Putamen (tissue), 1 donor: ENCODE measurements around the gene ACSS2.
A peak's percentile ranks its signal among the peaks of the same experiment; 100 is the strongest.
"Not testable (repeated sequence)": the region's sequence is repeated elsewhere in the genome, so short reads cannot be mapped to it uniquely, and the experiment has no call there.

Experiments
- DNase-seq: peaks from one replicate; pipeline ENCODE4 v3.0.0-alpha.2; 2016; ENCODE audit warnings: low spot score

ACSS2 gene

DNA sequence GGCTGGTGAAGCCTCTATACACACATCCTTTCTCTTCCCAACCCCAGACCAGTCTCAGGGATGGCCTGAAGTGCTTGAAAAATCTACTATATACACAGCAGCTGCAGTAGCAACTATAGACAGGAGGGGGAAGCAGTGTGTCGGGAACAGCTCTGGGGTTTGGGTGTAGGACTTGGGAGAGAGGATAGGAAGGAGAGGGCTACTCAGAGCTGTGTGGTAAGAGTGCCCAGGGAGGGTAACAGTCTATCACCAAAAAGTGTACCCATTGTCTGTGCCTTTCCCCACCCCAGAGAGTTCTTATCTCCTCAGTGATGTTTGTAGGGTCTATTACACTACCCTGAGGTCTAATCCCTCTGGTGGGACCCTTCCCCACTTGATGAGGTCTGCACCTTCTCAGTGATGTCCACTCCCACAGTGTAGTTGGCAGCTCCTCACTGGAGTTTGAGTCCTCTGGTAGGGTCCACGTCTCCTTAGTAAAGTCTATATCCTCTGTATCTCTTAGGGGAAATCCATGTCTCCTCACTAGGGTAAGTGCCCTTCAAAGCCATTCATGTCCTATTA lies 2.2 kb upstream of the ACSS2 start:
- DNase-seq = peak; percentile 86

DNA sequence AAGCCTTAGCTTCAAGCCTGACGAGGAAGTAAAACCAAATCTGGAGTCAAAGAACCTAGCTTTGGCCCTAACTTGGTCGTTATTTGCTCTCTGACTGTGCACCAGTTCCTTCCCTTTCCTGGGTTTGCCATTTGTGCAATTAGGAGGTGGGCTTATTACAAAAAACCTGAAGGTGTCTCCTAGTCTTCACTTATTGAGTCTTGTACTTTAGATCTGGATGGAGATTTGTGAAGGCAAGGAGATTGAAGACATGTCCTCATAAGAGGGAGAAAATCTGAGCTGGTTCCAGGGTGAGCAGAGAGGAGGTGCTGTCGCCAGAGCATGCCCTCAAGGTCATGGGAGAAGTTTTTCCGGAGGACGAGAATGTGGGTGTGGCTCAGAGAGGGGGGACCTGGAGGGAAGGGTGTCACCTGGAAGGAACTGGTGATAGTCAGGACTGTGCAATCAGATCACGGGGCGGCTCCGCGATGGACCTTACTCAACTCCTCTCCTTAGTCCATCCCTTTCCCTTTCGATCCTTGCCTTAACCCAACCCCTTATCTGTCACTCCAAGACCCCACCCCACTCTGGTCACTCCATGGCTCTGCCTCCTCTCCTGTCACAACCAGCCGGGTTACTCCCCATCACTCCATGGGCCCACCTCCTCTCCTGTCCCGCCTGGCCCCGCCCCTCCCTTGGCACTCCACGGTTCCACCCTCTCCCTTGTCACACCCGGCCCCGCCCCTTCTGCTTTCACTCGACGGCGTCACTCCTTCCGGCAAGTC lies 588 bp upstream of the ACSS2 start:
- no peak for DNase-seq

DNA sequence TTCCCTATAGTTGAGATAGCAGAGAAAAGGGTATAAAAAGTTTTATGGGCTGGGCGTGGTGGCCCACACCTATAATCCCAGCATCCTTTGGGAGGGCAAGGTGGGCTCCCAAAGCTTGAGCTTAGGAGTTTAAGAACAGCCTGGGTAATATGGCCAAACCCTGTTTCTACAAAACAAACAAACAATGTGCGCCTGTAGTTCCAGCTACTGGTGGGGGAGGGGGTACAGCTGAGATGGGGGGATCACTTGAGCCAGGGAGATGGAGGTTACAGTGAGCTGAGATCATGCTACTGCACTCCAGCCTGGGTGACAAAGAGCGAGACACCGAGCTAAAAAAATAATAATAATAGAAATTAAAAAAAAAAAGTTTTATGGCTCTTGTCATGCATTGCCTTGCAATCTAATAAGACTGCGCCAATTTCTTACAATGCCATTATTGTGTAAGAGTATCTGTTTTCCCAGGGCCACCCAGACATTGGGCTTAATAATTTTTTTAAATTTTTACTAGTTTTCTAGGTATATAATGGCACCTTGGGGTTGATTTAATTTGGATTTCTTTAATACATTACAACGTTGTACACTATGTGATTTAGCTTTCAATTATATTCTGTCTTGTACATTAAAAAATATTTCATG lies 3.9 kb downstream of the ACSS2 start:
- peak; percentile 68 for DNase-seq

DNA sequence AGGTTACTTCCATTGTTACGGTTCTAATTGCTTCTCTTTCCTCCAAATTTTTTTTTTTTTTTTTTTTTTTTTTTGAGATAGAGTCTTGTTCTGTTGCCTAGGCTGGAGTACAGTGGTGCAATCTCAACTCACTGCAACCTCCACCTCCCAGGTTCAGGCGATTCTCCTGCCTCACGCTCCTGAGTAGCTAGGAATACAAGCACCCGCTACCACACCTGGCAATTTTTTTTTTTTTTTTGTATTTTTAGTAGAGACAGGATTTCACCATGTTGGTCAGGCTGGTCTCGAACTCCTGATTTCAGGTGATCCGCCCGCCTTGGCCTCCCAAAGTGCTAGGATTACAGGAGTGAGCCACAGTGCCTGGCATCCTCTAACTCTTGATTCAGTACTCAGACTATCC lies 4.6 kb downstream of the ACSS2 start:
- DNase-seq = not testable (repeated sequence)

DNA sequence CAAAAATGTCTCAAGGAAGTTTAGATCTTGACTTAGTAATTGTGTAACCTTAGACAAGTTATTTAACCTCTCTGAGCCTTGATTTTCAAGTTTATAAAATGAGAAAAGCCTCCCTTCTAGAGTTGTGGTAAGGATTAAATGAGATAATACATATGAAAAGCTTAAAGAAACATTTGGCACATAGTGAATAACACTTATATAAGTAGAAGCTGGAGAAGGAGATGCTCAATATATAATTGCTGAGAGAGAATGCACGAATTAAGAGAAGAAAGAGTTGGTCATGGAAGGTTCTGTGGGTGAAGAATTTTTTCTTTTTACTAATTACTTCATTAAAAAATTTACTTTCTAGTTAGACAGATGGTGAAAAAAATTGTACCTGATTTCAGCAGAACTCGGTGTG lies 5.3 kb downstream of the ACSS2 start:
- no peak for DNase-seq

DNA sequence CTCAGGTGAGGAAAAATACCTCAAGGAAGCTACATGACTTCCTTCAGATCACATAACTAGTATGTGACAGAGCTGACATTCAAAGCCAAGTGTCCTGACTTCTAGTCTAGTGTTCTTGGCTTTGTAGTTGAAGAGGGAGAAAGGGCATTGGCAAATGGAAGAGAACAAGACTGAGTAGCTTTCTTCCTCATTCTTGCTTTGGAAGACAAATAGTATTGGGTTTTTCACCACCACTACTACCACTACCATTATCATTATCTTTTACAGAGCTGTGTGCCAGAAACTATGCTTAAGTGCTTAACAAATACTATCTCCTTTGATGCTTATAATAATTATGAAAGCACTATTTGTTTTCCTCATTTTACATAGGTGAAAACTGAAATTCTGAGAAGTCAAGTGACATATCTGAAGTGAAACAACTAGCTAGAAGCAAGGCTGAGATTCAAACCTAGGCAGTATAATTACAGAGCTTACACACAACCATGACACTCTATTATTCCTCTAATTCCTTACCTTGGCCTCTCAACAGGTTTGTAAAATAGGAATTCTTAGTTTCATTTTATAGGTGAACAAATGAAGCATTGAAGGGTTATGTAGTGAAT lies 6.8 kb downstream of the ACSS2 start:
- DNase-seq = no peak

DNA sequence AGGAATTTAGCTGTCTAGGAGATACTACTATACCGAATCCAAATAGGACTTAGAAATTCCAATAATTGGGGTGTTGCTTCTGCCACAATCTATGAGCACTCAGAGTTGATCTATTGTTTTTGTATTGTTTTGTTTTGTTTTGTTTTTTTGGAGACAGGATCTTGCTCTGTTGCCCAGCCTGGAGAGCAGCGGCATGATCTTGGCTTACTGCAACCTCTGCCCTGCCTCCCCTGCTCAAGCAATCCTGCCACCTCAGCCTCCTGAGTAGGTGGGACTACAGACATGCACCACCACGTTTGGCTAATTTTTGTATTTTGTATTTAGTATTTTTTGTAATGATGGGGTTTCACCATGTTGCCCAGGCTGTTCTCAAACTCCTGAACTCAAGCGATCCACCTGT lies 7.4 kb downstream of the ACSS2 start:
- no peak for DNase-seq

DNA sequence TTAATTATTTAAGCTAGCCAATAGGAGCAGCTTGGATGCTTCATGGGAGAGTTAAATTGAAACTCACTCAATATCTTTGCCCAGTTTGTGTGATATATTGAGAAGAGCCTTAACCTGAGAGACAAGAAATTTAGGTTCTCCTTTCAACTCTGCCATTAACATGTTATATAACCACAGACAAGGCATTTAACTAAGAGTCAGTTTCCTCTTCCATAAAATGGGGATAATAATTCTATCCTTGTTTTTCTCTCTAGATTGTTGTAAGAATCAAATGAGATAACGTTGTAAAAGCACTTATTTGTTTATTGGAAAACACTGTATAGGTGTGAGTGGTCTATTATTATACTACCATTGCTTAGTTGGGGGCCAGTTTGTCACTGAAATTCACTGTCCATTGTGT lies 7.8 kb downstream of the ACSS2 start:
- DNase-seq = no peak

DNA sequence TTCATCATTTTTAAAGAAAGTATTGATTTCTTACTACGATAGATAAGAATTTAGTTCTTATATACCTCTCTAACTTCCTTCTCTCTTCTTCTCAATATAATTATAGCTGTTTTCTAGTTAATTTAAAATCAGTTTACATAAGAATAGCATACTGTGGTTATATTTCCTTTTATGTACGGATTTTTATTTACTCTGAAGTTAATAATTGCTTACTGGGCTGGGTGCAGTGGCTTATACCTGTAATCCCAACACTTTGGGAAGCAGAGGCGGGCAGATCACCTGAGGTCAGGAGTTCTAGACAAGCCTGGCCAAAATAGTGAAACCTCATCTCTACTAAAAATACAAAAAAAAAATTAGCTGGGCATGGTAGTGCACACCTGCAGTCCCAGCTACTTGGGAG lies 9.7 kb downstream of the ACSS2 start:
- no peak for DNase-seq

DNA sequence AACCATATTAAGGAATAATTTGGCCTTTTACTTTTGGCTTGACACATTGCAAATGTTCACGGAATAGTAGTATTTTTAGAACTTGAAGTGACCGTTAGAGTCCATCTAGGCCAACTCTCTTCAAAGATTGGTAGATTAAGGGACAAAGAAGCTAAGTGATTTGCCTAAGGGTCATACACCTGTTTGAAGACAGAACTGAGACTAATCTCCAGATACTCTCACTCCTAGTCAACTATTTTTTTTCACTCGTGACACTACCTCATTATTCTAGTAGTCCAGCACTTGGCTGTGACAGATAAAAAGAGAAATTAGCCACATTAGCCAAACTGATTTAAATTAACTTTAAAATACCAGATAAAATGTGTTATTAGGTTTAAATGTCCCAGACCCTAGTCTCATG lies 10.6 kb downstream of the ACSS2 start:
- no peak for DNase-seq

DNA sequence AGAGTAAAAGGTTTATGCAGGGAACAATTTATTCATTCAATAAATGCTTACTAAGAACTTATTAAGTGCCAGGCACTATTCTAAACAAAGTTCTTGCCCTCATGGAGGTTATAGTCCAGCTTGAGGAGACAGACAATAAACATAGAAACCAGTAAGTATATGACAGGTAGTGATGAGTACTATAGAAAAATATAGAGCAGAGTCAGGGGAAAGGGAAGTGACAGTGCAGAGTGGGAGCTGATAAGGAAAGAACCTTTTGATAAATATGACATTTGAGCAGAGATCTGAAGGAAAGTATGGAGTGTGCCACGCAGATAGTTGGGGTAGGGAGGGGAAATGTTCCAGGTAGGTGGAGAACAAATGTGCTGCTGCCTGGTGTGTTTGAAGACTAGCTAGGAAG lies 12.1 kb downstream of the ACSS2 start:
- DNase-seq = peak; percentile 66

DNA sequence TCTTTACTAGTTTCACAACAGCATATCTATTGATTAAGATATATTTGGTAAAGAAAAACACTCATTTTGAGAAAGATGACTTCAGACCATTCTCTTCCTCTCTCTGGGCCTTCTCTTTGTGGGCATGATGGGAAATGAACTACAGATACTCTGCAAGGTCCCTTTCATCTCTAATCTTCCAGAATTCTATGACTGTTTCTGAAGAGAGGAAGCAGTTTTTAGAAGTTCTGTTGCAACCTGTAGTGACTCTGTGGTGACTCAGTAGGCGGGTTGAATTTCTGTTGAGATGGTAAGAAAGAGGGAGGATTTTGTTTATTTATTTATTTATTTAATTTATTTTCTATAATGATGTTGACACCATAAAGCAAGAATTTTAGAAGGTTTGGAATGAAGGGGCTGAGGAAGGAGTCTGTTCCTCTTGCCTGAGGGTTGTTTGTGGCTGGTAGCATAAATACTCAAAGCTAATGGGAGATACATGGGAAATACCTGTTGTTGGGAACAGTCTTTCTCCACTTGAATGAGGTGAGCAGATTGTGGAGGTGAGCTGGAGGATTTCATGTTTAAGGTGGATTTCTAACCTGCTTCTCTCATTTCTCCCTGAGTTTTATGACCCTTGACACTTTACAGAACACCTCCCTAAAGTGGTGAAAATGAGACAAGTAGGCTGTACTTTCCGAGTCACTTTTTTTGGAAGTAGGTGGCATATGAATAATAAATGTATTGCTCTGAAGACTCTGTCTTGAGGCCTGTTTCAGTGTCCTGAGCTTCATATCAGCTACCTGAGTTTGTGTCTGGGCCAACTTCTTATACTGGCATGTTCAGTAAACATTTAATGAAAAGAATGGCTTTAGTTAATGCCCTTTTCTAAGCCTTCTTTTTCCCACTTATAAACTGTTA lies 15.0 kb downstream of the ACSS2 start:
- no peak for DNase-seq

DNA sequence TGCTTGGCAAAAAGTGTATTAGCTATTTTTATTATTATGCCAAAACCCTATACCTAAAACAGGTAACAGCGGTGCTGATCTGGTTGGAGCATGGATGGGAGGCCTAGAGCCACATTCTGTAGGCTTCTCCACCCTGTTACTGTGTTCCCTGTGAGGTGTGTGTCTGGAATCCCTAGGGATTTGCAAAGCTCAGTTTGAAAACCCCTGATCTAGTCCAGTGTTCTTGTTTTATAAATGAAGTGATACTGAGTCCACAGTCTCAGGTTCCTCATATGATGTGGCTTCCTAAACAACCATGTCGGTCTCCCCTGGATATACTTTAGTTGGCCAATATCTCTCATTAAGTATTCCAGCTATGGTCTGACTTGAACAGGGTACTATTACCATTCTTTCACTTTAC lies 16.3 kb downstream of the ACSS2 start:
- DNase-seq = no peak

DNA sequence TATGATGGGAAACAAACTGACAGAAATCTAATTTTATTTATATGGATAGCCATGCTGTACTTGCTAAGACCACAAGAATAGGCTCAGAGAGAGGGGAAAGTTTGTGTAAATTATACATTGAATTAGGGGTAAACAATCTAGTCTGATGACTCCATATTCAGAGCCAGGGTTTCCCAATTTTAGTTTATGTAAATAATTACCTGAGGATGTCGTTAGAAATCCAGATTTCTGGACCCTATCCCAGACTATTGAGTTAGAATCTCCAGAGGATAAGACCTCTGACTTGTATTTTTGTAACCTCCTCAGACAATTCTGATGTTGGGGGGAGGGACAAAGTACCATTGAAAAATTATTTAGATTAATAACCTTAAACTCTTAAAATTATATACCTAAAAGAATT lies 18.3 kb downstream of the ACSS2 start:
- DNase-seq = no peak

DNA sequence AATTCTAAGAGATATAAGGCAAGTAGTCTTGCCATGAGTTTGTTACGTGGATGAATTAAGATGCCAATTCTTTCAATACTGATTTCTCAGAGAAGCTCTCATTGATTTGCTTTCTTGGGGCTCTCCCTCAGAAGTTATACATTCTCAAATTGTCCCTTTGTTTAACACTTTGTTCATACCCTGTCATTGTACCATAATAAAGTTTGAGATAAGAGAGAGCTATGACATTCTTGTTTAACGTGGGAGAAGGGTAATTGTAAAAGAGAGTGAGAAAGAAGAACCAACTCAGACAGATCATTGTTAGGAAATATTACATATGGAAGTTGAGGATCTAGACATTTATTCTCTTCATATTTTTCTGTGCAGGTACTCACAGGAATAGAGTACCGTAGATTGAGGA lies 19.1 kb downstream of the ACSS2 start:
- DNase-seq = no peak

DNA sequence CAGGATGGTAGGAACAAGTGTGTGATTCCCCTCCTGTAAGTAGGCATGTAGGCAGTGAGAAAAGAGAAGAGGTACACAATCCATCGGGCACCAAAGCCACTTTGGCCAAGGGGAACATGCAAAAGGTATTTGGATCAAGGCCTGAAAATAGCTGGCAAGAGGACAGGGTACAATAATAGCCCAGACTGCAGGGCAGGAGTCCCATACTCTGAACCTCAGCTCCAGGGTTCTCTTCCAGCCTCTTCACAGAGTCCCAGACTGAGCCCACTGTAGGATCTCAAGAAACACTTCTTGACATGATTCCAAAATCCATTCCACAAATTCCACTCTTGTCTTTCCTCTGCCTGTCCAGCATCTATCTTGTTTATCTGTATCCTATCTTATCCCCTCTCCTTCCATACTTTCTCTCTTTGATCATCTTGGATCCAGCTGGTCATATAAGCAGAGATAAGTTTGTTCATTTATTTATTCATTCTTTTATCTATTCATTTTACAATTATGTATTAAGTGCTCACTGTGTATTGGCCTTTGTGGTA lies 19.7 kb downstream of the ACSS2 start:
- DNase-seq = no peak

DNA sequence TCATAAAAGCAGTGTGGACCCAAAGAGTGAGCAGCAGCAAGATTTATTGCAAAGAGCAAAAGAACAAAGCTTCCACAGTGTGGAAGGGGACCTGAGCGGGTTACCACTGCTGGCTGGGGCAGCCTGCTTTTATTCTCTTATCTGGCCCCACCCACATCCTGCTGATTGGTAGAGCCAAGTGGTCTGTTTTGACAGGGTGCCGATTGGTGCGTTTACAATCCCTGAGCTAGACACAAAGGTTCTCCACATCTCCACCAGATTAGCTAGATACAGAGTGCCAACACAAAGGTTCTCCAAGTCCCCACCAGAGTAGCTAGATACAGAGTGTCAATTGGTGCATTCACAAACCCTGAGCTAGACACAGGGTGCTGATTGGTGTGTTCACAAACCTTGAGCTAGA lies 21.7 kb downstream of the ACSS2 start:
- not testable (repeated sequence) for DNase-seq

DNA sequence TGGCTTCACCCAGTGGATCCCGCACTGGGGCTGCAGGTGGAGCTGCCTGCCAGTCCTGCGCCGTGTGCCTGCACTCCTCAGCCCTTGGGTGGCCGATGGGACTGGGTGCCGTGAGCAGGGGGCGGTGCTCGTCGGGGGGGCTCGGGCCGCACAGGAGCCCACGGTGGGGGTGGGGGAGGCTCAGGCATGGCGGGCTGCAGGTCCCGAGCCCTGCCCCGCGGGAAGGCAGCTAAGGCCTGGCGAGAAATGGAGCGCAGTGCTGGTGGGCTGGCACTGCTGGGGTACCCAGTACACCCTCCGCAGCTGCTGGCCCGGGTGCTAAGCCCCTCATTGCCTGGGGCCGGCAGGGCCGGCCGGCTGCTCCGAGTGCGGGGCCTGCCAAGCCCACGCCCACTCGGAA lies 22.3 kb downstream of the ACSS2 start:
- DNase-seq = not testable (repeated sequence)

DNA sequence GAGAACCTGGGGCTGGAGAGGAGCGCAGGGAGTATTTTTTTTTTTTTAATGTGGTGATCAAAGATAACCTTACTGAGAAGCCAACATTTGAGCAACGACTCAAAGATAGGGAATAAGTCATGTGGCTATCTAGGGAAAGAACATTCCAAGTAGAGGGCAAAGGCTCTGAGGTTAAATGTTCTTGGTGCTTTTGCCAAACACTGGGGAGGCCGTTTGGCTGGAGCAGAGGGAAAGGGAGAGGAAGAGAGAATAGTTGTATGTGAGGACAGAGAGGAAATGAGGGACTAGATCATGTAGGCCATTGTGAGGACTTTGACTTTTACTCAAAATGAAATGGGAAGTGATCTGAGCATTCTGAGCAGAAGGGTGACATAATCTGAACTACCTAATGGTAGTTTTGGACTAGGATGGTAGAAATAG lies 27.8 kb downstream of the ACSS2 start:
- DNase-seq = no peak

DNA sequence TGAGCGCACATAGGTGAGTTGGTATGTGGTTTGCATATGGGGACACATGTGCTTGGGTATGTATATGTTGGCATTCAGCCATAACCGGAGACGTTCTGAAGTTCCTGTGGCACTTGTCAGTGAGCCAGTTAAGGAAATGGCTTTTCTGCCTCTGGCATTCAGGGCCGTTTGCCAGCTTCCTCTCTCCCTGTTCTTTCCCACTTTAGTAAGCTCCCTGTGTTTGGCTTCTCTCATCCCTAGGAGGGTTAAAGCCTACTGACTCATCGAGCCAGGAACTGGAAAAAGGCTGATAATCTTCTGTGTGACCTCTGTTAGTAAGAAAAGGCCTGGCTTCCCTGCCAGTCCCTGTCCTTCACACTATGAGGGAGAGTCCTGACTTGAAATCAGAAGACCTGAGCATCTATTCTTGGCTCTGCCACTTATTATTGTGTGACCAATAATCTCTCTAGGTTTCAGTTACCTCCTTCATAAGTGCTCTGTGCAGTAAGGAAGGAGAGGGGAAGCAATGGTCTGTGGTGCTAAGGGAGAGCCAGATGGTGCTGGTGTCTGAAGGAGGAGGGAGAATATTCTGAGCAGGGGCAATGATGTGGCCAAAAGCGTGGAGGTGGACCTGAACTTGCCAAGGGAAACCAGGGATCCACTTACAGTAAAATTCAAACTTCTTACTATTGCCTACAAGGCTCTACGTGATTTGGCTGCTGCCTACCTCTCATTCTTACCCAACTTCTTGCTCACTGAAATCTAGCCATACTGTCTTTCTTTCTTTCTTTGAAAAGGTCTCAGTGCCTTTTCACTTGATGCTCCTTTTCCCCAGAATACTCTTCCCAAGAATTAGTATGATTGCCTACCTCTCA lies 31.4 kb downstream of the ACSS2 start:
- no peak for DNase-seq

DNA sequence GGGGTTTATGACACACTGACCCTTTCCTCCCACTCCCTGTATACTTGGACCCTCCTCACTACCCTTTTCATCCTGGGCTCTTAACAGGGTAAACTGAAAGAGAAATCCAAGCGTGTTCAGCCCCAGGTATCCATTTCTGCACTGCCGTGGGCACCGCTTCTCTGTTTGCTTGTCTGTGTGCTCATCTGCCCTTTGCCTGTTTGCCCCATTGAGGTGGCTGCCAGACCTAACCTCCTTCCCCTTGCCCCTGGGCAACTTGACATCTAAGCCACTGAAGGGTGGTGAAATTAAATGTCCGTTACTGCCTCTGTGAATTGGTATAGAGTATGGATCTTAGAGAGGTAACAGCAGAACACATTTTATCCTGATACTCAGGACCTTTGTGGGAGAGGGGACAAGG lies 38.7 kb downstream of the ACSS2 start:
- DNase-seq = no peak
